ENCODE results near the gene TBPL1. TPM values are rescaled to one million over a fixed set of nuclear protein-coding genes. Genes with fewer than 3 reads are reported as not detected.

The TBPL1 gene
- total and polyA plus RNA-seq, 11 donors: 9.9 to 20.3 (median 16.0) TPM

DNA sequence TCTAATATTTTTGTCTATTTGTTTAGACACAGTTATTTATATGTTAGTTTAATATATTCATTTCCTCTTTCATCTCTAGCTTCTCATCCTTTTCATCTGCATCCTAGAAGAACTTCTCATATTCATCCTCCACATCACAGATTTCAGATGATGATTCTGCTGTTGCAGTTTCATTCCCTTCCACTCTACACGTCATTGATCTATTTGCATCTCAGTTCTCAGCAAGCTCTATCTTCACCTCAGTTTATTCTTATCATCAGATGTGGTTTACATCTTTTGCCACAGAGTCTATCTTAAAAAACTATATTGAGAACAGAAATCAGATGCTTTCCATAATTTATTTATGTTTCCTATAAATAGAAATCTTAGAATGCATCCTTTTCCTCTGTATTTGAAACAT, 86.1 kb downstream of the TBPL1 start:
- H3K36me3 ChIP-seq: no peaks in the 10 kb centered on the region
- no peak overlapping the region for H3K27ac ChIP-seq
- ATAC-seq (no peak), DNase-seq (no peak)
- intact Hi-C loops (cut with DNase I): no loop called here
- H3K4me1 ChIP-seq: peaks cover 0 to 20% (median 8%) of the 10 kb centered on the region in 12 donors
- H3K4me3 ChIP-seq: no peak overlapping the region
- TF ChIP-seq, protein P1, sequence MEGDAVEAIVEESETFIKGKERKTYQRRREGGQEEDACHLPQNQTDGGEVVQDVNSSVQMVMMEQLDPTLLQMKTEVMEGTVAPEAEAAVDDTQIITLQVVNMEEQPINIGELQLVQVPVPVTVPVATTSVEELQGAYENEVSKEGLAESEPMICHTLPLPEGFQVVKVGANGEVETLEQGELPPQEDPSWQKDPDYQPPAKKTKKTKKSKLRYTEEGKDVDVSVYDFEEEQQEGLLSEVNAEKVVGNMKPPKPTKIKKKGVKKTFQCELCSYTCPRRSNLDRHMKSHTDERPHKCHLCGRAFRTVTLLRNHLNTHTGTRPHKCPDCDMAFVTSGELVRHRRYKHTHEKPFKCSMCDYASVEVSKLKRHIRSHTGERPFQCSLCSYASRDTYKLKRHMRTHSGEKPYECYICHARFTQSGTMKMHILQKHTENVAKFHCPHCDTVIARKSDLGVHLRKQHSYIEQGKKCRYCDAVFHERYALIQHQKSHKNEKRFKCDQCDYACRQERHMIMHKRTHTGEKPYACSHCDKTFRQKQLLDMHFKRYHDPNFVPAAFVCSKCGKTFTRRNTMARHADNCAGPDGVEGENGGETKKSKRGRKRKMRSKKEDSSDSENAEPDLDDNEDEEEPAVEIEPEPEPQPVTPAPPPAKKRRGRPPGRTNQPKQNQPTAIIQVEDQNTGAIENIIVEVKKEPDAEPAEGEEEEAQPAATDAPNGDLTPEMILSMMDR (IDR thresholded peaks at IDR 0.05): no peak
- no peak for TF ChIP-seq POLR2A (IDR thresholded peaks at IDR 0.05)
- no peaks in the 10 kb centered on the region for H3K27me3 ChIP-seq
- 48 to 55% (median 51%) methylated on average over 1 of the region's 1 CpG for WGBS, 4 donors
- no peaks in the 10 kb centered on the region for H3K9me3 ChIP-seq

Other genes with a start within 250 kb of the TBPL1 start
- gene TCF21, start 64.1 kb upstream of the TBPL1 start, total RNA-seq: 1 to 10 TPM; 1.8 to 9.5 (median 3.9) TPM
- 1 to 10 TPM; 1.9 to 5.1 TPM for gene TCF21, start 64.1 kb upstream of the TBPL1 start, polyA plus RNA-seq
- 10 to 100 TPM; 12.3 to 34.1 (median 20.3) TPM for gene SLC2A12, start 99.4 kb downstream of the TBPL1 start, total RNA-seq
- 10 to 100 TPM in 1 of 2 donors, 1 to 10 TPM in 1; 5.1 to 10.5 TPM for gene SLC2A12, start 99.4 kb downstream of the TBPL1 start, polyA plus RNA-seq